Smooth muscle cell (in vitro differentiated cells): ENCODE data around the gene KXD1. TPM values are rescaled to one million over a fixed set of nuclear protein-coding genes. Genes with fewer than 3 reads are reported as not detected.

Experiments
- DNase-seq: peaks from one replicate; lab custom pipeline; 2025; ENCODE audit not compliant: unreplicated experiment; lab: John Stamatoyannopoulos, UW
- H2AFZ ChIP-seq: fragments of 200-600 bp; sonication (generic); 2 replicates; pipeline ENCODE4 v1.6.0; 2016; ENCODE audit warnings: antibody characterized with exemption, low read depth, mild to moderate bottlenecking
- H3F3A ChIP-seq: fragments of 200-600 bp; sonication (generic); 2 replicates; pipeline ENCODE4 v1.6.0; 2017; ENCODE audit warnings: antibody characterized with exemption, low read depth
- H3K27ac ChIP-seq: fragments of 200-600 bp; sonication (generic); 2 replicates; pipeline ENCODE4 v1.5.1; 2016; ENCODE audit warnings: low read depth, mild to moderate bottlenecking
- H3K27me3 ChIP-seq: fragments of 200-600 bp; sonication (generic); 2 replicates; pipeline ENCODE4 v1.6.1; 2016; ENCODE audit warnings: low read depth, mild to moderate bottlenecking
- H3K36me3 ChIP-seq: fragments of 200-600 bp; sonication (generic); 2 replicates; pipeline ENCODE4 v1.5.1; 2016; ENCODE audit warnings: low read depth
- H3K4me1 ChIP-seq: fragments of 200-600 bp; sonication (generic); 2 replicates; pipeline ENCODE4 v1.5.1; 2016; ENCODE audit warnings: low read depth
- H3K4me2 ChIP-seq: fragments of 200-600 bp; sonication (generic); 2 replicates; pipeline ENCODE4 v1.6.0; 2016; ENCODE audit warnings: mild to moderate bottlenecking
- H3K4me3 ChIP-seq: fragments of 200-600 bp; sonication (generic); 2 replicates; pipeline ENCODE4 v1.5.1; 2016; ENCODE audit warnings: mild to moderate bottlenecking
- H3K79me2 ChIP-seq: fragments of 200-600 bp; sonication (generic); 2 replicates; pipeline ENCODE4 v1.6.0; 2016; ENCODE audit warnings: low read depth, mild to moderate bottlenecking
- H3K9ac ChIP-seq: fragments of 200-600 bp; sonication (generic); 2 replicates; pipeline ENCODE4 v1.6.0; 2016; ENCODE audit warnings: low read depth
- H3K9me3 ChIP-seq: fragments of 200-600 bp; sonication (generic); replicated peaks from 2 replicates; pipeline ENCODE4 v1.5.1; 2016; ENCODE audit warnings: low read depth
- H4K20me1 ChIP-seq: fragments of 200-600 bp; sonication (generic); 2 replicates; pipeline ENCODE4 v1.6.0; 2016; ENCODE audit warnings: low read depth
- WGBS: methylation state at CpG from one replicate; pipeline ENCODE4 v1.1.7; 2016; ENCODE audit warnings: low lambda C conversion rate; 5-methylcytosine and 5-hydroxymethylcytosine counted together
- polyA plus RNA-seq: library from polyadenylated mRNA; unstranded; fragments of >200 nt; fragmentation: Nextera tagmentation; extraction: Ambion mirVana; gene quantifications from 2 replicates; pipeline ENCODE4 v1.2.1, GENCODE V29; 2016
- total RNA-seq: library from RNA; depleted of rRNA; stranded (reverse); fragments of >200 nt; gene quantifications from 2 replicates; pipeline ENCODE4 v1.2.3, GENCODE V29; 2014
- TF ChIP-seq, protein P1 (sequence below): fragments of 200-600 bp; sonication (generic); IDR thresholded peaks from 2 replicates; pipeline ENCODE4 v1.5.1; 2017; ENCODE audit warnings: borderline replicate concordance, mild to moderate bottlenecking, antibody characterized with exemption; ENCODE audit not compliant: insufficient read depth, poor library complexity, severe bottlenecking

KXD1 gene
- total and polyA plus RNA-seq, 2 experiments from 2014 or later, result 75.4 to 134 TPM

DNA sequence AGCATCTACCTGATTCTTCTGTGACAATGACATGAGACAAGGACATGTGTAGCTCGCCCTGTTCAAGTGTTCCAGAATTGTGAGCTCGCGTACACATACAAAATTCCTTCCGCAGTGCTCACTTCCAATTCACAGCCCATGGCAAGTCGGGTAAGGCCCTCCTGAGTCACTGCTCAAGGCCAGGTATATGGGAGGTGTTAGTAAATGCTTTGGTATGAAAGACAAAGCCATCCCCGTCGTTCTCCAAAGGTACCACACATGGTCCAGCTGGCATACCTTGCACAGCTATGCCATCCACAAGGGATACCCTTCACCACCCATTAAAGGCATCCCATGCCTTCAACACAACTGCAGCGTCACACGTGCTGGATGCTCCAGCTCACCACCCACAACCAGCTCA lies 31.4 kb upstream of the KXD1 start:
- no peaks in the 10 kb centered on the region for H4K20me1 ChIP-seq
- no peak overlapping the region for H3K4me2 ChIP-seq
- H2AFZ ChIP-seq, result no peak overlapping the region
- peaks cover 5% of the 10 kb centered on the region for H3K79me2 ChIP-seq
- H3K27me3 ChIP-seq, result no peaks in the 10 kb centered on the region
- H3K9me3 ChIP-seq, result no peaks in the 10 kb centered on the region
- H3K4me3 ChIP-seq, result no peak overlapping the region
- no peaks in the 10 kb centered on the region for H3K4me1 ChIP-seq
- no peaks in the 10 kb centered on the region for H3K36me3 ChIP-seq
- no peaks in the 10 kb centered on the region for H3F3A ChIP-seq
- 76% methylated on average over 9 of the region's 9 CpGs for WGBS
- no peak overlapping the region for H3K9ac ChIP-seq
- TF ChIP-seq, protein P1, sequence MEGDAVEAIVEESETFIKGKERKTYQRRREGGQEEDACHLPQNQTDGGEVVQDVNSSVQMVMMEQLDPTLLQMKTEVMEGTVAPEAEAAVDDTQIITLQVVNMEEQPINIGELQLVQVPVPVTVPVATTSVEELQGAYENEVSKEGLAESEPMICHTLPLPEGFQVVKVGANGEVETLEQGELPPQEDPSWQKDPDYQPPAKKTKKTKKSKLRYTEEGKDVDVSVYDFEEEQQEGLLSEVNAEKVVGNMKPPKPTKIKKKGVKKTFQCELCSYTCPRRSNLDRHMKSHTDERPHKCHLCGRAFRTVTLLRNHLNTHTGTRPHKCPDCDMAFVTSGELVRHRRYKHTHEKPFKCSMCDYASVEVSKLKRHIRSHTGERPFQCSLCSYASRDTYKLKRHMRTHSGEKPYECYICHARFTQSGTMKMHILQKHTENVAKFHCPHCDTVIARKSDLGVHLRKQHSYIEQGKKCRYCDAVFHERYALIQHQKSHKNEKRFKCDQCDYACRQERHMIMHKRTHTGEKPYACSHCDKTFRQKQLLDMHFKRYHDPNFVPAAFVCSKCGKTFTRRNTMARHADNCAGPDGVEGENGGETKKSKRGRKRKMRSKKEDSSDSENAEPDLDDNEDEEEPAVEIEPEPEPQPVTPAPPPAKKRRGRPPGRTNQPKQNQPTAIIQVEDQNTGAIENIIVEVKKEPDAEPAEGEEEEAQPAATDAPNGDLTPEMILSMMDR, result no peak
- peak overlapping the region; percentile 38 for H3K27ac ChIP-seq
- DNase-seq, result no peak

DNA sequence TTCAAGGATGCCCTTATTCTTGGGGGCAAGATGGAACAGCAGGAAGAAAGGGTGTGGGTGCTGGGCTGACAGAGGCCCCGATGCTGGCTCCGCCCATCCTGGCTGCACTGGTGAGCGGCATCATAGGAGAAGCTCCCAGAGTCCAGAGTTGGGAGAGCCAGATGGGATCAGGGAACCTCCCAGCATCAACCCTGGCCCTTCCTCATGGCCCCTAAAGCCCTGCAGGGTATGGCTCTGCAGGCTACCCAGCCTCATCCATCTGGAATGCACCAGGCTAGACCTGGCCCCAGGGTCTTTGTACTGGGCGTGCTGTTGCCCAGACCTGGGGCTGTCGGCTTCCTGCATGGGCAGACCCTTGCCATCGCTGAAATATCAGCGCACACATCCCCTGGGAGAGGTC lies 27.9 kb upstream of the KXD1 start:
- Histone ChIP-seq H3K4me3 (no peak overlapping the region), H3K9ac (no peak overlapping the region), H3F3A (no peaks in the 10 kb centered on the region), H3K9me3 (no peaks in the 10 kb centered on the region), H2AFZ (no peak overlapping the region), H4K20me1 (no peaks in the 10 kb centered on the region), H3K4me2 (no peak overlapping the region), H3K36me3 (no peaks in the 10 kb centered on the region), H3K27ac (no peak overlapping the region), H3K4me1 (no peaks in the 10 kb centered on the region), H3K79me2 (no peaks in the 10 kb centered on the region), H3K27me3 (no peaks in the 10 kb centered on the region)
- TF ChIP-seq, protein P1, result no peak
- DNase-seq, result no peak
- WGBS, result 89% methylated on average over 7 of the region's 7 CpGs

DNA sequence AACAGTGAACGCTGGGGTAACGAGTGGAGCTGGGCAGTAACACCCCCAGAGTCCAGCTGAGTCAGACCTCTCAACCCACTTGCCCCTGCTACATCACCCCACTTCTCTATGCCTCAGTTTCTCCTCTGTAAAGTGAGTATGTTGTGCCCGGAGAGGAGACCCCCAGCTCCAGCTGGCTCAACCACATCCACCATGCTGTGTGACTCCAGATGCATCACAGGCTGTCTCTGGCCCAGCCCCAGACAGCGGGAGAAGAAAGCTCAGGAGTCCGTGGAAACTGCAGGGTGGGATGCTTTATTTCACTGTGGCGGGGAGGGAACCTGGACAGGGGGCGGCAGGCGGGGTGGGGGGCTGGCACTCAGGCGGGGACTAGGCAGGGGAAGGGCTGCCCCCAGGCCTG lies 26.2 kb upstream of the KXD1 start:
- TF ChIP-seq, protein P1, result no peak
- H3K79me2 ChIP-seq, result no peaks in the 10 kb centered on the region
- H3K36me3 ChIP-seq, result no peaks in the 10 kb centered on the region
- no peak for DNase-seq
- no peak overlapping the region for H3K27ac ChIP-seq
- 96% methylated on average over 9 of the region's 9 CpGs for WGBS
- no peak overlapping the region for H3K9ac ChIP-seq
- H3K27me3 ChIP-seq, result no peaks in the 10 kb centered on the region
- no peak overlapping the region for H3K4me2 ChIP-seq
- H2AFZ ChIP-seq, result no peak overlapping the region
- H3K9me3 ChIP-seq, result no peaks in the 10 kb centered on the region
- no peak overlapping the region for H3K4me3 ChIP-seq
- no peaks in the 10 kb centered on the region for H3F3A ChIP-seq
- H4K20me1 ChIP-seq, result no peaks in the 10 kb centered on the region
- H3K4me1 ChIP-seq, result no peaks in the 10 kb centered on the region

DNA sequence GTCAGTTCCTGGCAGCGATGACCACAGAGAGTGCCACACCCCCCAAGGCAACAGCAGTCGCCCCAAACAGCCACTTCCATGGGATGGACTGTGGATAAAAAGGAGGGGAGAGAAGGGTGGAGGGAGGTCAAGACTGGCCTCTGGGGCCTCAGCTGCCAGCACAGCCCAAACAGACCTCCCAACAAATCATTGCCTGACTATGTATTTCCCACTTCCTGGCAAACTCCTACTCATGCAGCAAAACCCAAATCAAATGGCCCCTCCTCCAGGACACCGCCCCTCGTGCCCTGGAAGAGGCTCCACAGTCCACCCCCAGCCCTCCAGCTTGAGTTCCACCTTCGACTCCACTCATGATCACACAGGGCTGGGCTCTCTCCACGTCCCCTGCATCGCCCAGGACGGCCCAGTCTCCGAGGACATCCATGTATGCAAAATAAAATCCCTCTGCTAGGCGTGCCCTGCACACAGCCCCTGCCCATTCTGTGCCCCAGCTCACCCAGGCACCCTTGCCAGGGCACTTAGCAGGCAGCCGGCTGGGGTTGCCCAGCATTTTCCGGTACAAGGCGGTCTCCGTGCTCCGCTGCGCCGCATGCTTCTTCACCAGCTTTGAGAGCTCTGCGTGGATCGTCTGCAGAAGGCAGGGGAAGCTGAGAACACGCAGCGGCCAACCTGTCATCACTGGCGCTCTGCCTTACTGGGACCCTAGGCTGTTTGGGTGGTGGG lies 25.3 kb upstream of the KXD1 start:
- Histone ChIP-seq H2AFZ (no peak overlapping the region), H3K9me3 (no peaks in the 10 kb centered on the region), H3K27ac (no peak overlapping the region), H3K4me2 (no peak overlapping the region), H3K79me2 (no peaks in the 10 kb centered on the region), H3K27me3 (no peaks in the 10 kb centered on the region), H3K9ac (no peak overlapping the region), H3K4me3 (no peak overlapping the region), H4K20me1 (no peaks in the 10 kb centered on the region), H3F3A (no peaks in the 10 kb centered on the region), H3K4me1 (no peaks in the 10 kb centered on the region), H3K36me3 (no peaks in the 10 kb centered on the region)
- WGBS, result 95% methylated on average over 22 of the region's 22 CpGs
- no peak for DNase-seq
- TF ChIP-seq, protein P1, result no peak
